ENCODE data around the gene NAV3.

NAV3 gene

GRCh38 chr12:77932216-77932615, 101.5 kb downstream of the NAV3 start:
- H3K27me3 ChIP-seq (ENCODE audit: control insufficient read depth, insufficient read depth, low read length): no peaks in the 10 kb centered on the region
- no peak overlapping the region for H3K4me3 ChIP-seq (ENCODE audit: low read depth, low read length)
- H3K9me3 ChIP-seq (ENCODE audit: control insufficient read depth, insufficient read depth, low read length): no peaks in the 10 kb centered on the region
- H3K9ac ChIP-seq (ENCODE audit: low read depth, low read length): no peak overlapping the region
- H3K4me1 ChIP-seq (ENCODE audit: control insufficient read depth, insufficient read depth, low read length): no peaks in the 10 kb centered on the region
- no peaks in the 10 kb centered on the region for H3K36me3 ChIP-seq (ENCODE audit: control insufficient read depth, insufficient read depth, low read length)

GRCh38 chr12:77938301-77938700, 107.6 kb downstream of the NAV3 start:
- Histone ChIP-seq H3K36me3 (ENCODE audit: control insufficient read depth, insufficient read depth, low read length) (no peaks in the 10 kb centered on the region), H3K4me1 (ENCODE audit: control insufficient read depth, insufficient read depth, low read length) (no peaks in the 10 kb centered on the region), H3K9ac (ENCODE audit: low read depth, low read length) (no peak overlapping the region), H3K27me3 (ENCODE audit: control insufficient read depth, insufficient read depth, low read length) (no peaks in the 10 kb centered on the region), H3K4me3 (ENCODE audit: low read depth, low read length) (no peak overlapping the region), H3K9me3 (ENCODE audit: control insufficient read depth, insufficient read depth, low read length) (no peaks in the 10 kb centered on the region)

GRCh38 chr12:77940011-77940423, 109.3 kb downstream of the NAV3 start:
- Histone ChIP-seq H3K4me3 (ENCODE audit: low read depth, low read length) (no peak overlapping the region), H3K9ac (ENCODE audit: low read depth, low read length) (no peak overlapping the region)

GRCh38 chr12:77940567-77940966, 109.9 kb downstream of the NAV3 start:
- Histone ChIP-seq H3K9ac (ENCODE audit: low read depth, low read length) (no peak overlapping the region), H3K9me3 (ENCODE audit: control insufficient read depth, insufficient read depth, low read length) (no peaks in the 10 kb centered on the region), H3K36me3 (ENCODE audit: control insufficient read depth, insufficient read depth, low read length) (no peaks in the 10 kb centered on the region), H3K4me3 (ENCODE audit: low read depth, low read length) (no peak overlapping the region), H3K4me1 (ENCODE audit: control insufficient read depth, insufficient read depth, low read length) (no peaks in the 10 kb centered on the region), H3K27me3 (ENCODE audit: control insufficient read depth, insufficient read depth, low read length) (no peaks in the 10 kb centered on the region)

More at GRCh38 chr12:77940011-77940423, 109.3 kb downstream of the NAV3 start:
- Histone ChIP-seq H3K36me3 (ENCODE audit: control insufficient read depth, insufficient read depth, low read length) (no peaks in the 10 kb centered on the region), H3K9me3 (ENCODE audit: control insufficient read depth, insufficient read depth, low read length) (no peaks in the 10 kb centered on the region), H3K27me3 (ENCODE audit: control insufficient read depth, insufficient read depth, low read length) (no peaks in the 10 kb centered on the region), H3K4me1 (ENCODE audit: control insufficient read depth, insufficient read depth, low read length) (no peaks in the 10 kb centered on the region)

GRCh38 chr12:77941401-77941800, 110.7 kb downstream of the NAV3 start:
- Histone ChIP-seq H3K9ac (ENCODE audit: low read depth, low read length) (no peak overlapping the region), H3K4me1 (ENCODE audit: control insufficient read depth, insufficient read depth, low read length) (no peaks in the 10 kb centered on the region), H3K36me3 (ENCODE audit: control insufficient read depth, insufficient read depth, low read length) (no peaks in the 10 kb centered on the region), H3K27me3 (ENCODE audit: control insufficient read depth, insufficient read depth, low read length) (no peaks in the 10 kb centered on the region), H3K9me3 (ENCODE audit: control insufficient read depth, insufficient read depth, low read length) (no peaks in the 10 kb centered on the region), H3K4me3 (ENCODE audit: low read depth, low read length) (no peak overlapping the region)

GRCh38 chr12:77943466-77943865, 112.8 kb downstream of the NAV3 start:
- Histone ChIP-seq H3K27me3 (ENCODE audit: control insufficient read depth, insufficient read depth, low read length) (no peaks in the 10 kb centered on the region), H3K36me3 (ENCODE audit: control insufficient read depth, insufficient read depth, low read length) (no peaks in the 10 kb centered on the region), H3K9ac (ENCODE audit: low read depth, low read length) (no peak overlapping the region), H3K4me1 (ENCODE audit: control insufficient read depth, insufficient read depth, low read length) (no peaks in the 10 kb centered on the region), H3K9me3 (ENCODE audit: control insufficient read depth, insufficient read depth, low read length) (no peaks in the 10 kb centered on the region), H3K4me3 (ENCODE audit: low read depth, low read length) (no peak overlapping the region)

GRCh38 chr12:77946541-77947061, 115.9 kb downstream of the NAV3 start:
- Histone ChIP-seq H3K4me1 (ENCODE audit: control insufficient read depth, insufficient read depth, low read length) (no peaks in the 10 kb centered on the region), H3K9me3 (ENCODE audit: control insufficient read depth, insufficient read depth, low read length) (no peaks in the 10 kb centered on the region), H3K27me3 (ENCODE audit: control insufficient read depth, insufficient read depth, low read length) (no peaks in the 10 kb centered on the region), H3K4me3 (ENCODE audit: low read depth, low read length) (no peak overlapping the region), H3K36me3 (ENCODE audit: control insufficient read depth, insufficient read depth, low read length) (no peaks in the 10 kb centered on the region), H3K9ac (ENCODE audit: low read depth, low read length) (no peak overlapping the region)

GRCh38 chr12:77947330-77947729, 116.6 kb downstream of the NAV3 start:
- no peaks in the 10 kb centered on the region for H3K4me1 ChIP-seq (ENCODE audit: control insufficient read depth, insufficient read depth, low read length)
- H3K9me3 ChIP-seq (ENCODE audit: control insufficient read depth, insufficient read depth, low read length): no peaks in the 10 kb centered on the region
- no peak overlapping the region for H3K4me3 ChIP-seq (ENCODE audit: low read depth, low read length)

GRCh38 chr12:77947746-77948145, 117.1 kb downstream of the NAV3 start:
- Histone ChIP-seq H3K36me3 (ENCODE audit: control insufficient read depth, insufficient read depth, low read length) (no peaks in the 10 kb centered on the region), H3K9ac (ENCODE audit: low read depth, low read length) (no peak overlapping the region), H3K4me1 (ENCODE audit: control insufficient read depth, insufficient read depth, low read length) (no peaks in the 10 kb centered on the region), H3K27me3 (ENCODE audit: control insufficient read depth, insufficient read depth, low read length) (no peaks in the 10 kb centered on the region), H3K4me3 (ENCODE audit: low read depth, low read length) (no peak overlapping the region), H3K9me3 (ENCODE audit: control insufficient read depth, insufficient read depth, low read length) (no peaks in the 10 kb centered on the region)

More at GRCh38 chr12:77947330-77947729, 116.6 kb downstream of the NAV3 start:
- Histone ChIP-seq H3K27me3 (ENCODE audit: control insufficient read depth, insufficient read depth, low read length) (no peaks in the 10 kb centered on the region), H3K36me3 (ENCODE audit: control insufficient read depth, insufficient read depth, low read length) (no peaks in the 10 kb centered on the region), H3K9ac (ENCODE audit: low read depth, low read length) (no peak overlapping the region)

- no peaks in the 10 kb centered on the region for H3K9me3 ChIP-seq (ENCODE audit: control insufficient read depth, insufficient read depth, low read length)
- no peak overlapping the region for H3K4me3 ChIP-seq (ENCODE audit: low read depth, low read length)
- H3K9ac ChIP-seq (ENCODE audit: low read depth, low read length): no peak overlapping the region
Measured at GRCh38 chr12:77949943-77950342, 119.2 kb downstream of the NAV3 start.

GRCh38 chr12:77953528-77954205, 123.0 kb downstream of the NAV3 start:
- Histone ChIP-seq H3K9ac (ENCODE audit: low read depth, low read length) (no peak overlapping the region), H3K4me3 (ENCODE audit: low read depth, low read length) (no peak overlapping the region), H3K4me1 (ENCODE audit: control insufficient read depth, insufficient read depth, low read length) (peaks cover 2% of the 10 kb centered on the region), H3K9me3 (ENCODE audit: control insufficient read depth, insufficient read depth, low read length) (no peaks in the 10 kb centered on the region), H3K36me3 (ENCODE audit: control insufficient read depth, insufficient read depth, low read length) (no peaks in the 10 kb centered on the region), H3K27me3 (ENCODE audit: control insufficient read depth, insufficient read depth, low read length) (no peaks in the 10 kb centered on the region)

More at GRCh38 chr12:77949943-77950342, 119.2 kb downstream of the NAV3 start:
- Histone ChIP-seq H3K36me3 (ENCODE audit: control insufficient read depth, insufficient read depth, low read length) (no peaks in the 10 kb centered on the region), H3K4me1 (ENCODE audit: control insufficient read depth, insufficient read depth, low read length) (peaks cover 2% of the 10 kb centered on the region), H3K27me3 (ENCODE audit: control insufficient read depth, insufficient read depth, low read length) (no peaks in the 10 kb centered on the region)

GRCh38 chr12:77954206-77954555, 123.5 kb downstream of the NAV3 start:
- H3K9me3 ChIP-seq (ENCODE audit: control insufficient read depth, insufficient read depth, low read length): no peaks in the 10 kb centered on the region
- H3K36me3 ChIP-seq (ENCODE audit: control insufficient read depth, insufficient read depth, low read length): no peaks in the 10 kb centered on the region
- no peak overlapping the region for H3K4me3 ChIP-seq (ENCODE audit: low read depth, low read length)
- no peak overlapping the region for H3K9ac ChIP-seq (ENCODE audit: low read depth, low read length)
- H3K4me1 ChIP-seq (ENCODE audit: control insufficient read depth, insufficient read depth, low read length): peaks cover 2% of the 10 kb centered on the region
- no peaks in the 10 kb centered on the region for H3K27me3 ChIP-seq (ENCODE audit: control insufficient read depth, insufficient read depth, low read length)
